ENCODE measurements around the gene SECISBP2L.
A peak's percentile ranks its signal among the peaks of the same experiment; 100 is the strongest.
"Not testable (repeated sequence)": the region's sequence is repeated elsewhere in the genome, so short reads cannot be mapped to it uniquely, and the experiment has no call there.

The SECISBP2L gene, protein sequence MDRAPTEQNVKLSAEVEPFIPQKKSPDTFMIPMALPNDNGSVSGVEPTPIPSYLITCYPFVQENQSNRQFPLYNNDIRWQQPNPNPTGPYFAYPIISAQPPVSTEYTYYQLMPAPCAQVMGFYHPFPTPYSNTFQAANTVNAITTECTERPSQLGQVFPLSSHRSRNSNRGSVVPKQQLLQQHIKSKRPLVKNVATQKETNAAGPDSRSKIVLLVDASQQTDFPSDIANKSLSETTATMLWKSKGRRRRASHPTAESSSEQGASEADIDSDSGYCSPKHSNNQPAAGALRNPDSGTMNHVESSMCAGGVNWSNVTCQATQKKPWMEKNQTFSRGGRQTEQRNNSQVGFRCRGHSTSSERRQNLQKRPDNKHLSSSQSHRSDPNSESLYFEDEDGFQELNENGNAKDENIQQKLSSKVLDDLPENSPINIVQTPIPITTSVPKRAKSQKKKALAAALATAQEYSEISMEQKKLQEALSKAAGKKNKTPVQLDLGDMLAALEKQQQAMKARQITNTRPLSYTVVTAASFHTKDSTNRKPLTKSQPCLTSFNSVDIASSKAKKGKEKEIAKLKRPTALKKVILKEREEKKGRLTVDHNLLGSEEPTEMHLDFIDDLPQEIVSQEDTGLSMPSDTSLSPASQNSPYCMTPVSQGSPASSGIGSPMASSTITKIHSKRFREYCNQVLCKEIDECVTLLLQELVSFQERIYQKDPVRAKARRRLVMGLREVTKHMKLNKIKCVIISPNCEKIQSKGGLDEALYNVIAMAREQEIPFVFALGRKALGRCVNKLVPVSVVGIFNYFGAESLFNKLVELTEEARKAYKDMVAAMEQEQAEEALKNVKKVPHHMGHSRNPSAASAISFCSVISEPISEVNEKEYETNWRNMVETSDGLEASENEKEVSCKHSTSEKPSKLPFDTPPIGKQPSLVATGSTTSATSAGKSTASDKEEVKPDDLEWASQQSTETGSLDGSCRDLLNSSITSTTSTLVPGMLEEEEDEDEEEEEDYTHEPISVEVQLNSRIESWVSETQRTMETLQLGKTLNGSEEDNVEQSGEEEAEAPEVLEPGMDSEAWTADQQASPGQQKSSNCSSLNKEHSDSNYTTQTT

GRCh38 chr15:49046220-49047102, at the start of gene SECISBP2L:
Gene SECISBP2L, minus strand, starts transcription at chr15:49046446. Its CDS starts 147 bp downstream, at chr15:49046299.
- DNase-seq (ENCODE audit: low spot score), result peak; percentile 94

DNA sequence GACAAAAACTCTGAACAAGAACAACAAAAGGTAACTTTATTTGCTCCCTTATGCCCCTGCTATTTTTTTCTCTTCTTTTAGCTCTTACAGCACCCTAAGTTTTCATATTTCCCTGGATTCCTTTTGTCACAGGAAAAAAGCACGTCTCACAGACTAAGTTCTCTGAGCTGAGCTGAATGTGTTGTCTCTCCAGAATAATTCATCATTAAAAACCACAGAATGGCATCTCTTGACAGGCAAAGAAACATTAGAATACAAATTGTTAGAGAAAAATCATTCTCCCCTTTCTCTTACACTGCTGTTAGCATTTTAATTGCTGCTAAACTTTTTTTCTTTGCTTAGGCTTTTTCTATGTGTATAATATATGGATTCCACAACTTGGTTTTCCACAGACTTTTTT, 48.7 kb upstream of the SECISBP2L start:
- no peak for DNase-seq (ENCODE audit: low spot score)

- no peak for DNase-seq (ENCODE audit: low spot score)
Observed at GRCh38 chr15:49093252-49094105, 47.2 kb upstream of the SECISBP2L start.

DNA sequence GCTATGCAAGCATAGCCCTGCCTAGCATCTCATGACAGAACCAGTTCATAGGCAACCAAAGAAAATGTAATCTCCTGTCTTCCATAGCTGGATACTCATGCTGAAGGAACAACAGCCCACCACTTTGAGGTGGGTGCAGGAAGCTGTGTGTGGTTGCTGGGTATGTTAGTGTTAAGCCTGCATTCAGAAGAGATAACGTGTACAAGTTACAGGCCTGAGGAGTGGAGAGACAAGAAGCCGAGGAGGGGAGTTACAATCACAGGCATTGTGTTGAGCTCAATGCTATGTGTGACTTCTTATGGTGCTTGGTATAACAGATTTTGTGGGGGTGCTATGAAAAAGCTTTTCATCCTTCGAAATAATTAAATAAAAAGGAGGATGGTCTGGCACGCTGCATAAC, 42.8 kb upstream of the SECISBP2L start:
- peak; percentile 72 for DNase-seq (ENCODE audit: low spot score)

DNA sequence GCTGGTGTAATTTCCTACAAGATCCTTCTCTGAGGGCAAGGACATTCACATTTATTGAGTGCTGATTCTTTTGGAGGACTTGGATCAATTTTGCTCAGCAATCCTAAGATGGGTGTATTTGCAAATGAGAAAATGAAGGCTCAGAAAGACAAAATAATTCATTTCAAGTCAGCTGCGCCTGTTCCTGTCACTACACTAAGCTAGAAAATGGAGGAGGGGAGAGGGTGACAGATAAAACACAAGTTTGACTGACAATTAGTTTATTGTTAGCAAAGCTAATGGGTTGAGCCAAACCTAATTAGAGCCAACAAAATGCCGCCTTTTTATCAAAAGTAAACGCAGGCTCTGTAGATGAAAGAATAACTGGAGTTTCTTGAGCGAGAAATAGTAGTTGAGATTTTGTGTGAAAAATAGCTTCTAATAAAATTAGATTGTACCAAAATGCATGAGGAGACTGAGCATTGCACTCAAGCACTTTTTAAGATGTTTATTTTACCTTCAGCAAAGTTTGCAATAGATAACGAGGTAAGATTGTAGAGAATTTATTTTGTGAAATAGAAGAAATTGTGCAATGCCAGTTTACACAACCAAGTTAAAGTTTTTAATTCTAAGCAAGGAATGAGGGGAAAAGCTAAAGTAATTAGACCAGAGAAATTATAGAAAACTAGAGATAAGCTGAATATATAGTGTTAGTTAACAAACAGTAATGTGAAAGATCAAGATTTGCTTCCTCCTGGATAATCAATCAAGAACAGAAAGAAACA, 39.6 kb upstream of the SECISBP2L start:
- DNase-seq (ENCODE audit: low spot score), result peak; percentile 60

GRCh38 chr15:49084285-49084570, 38.0 kb upstream of the SECISBP2L start:
- DNase-seq (ENCODE audit: low spot score), result no peak

DNA sequence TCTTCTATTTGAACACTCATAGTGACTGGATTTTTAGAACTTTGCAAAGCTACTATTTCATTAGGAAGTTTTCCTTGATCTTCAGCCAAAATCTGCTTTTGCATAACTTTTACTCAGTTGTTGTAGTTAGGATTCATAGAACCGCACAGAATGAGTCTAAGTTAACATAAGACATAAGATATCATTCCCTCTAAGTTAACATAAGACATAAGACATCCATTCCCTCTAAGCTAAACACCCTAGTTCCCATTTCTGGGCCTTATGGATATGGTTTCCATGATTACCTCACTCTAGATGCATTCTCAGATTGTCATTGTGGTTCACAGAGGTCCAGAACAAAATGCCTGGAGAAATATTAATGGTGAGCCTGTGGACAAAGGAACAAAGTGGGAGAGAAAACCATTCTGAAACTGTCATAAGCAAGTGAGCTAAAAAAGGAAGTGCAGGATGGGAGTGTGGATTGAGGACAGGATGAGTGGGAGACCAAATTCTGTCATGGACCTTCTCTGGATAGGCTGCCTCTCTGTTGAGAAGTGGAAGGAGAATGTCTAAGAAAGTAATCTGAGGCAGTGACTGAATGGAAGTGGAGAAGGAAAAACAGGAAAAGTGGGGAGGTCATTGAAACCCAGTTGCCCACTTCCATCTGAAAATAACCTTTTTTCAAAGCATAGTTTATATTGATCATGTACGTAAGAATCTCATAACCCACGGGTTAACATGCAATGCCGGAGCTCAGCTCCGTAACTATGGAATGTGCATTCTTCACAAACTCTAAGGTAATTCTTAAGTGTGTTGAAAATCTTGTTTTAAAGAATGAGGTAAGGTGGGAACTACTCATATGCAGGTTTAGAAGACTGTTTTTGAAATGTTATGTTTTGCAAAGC, 37.4 kb upstream of the SECISBP2L start:
- no peak for DNase-seq (ENCODE audit: low spot score)

- DNase-seq (ENCODE audit: low spot score), result no peak
Observed at GRCh38 chr15:49082960-49083359, 36.7 kb upstream of the SECISBP2L start.

GRCh38 chr15:49079340-49080039, 33.2 kb upstream of the SECISBP2L start:
- DNase-seq (ENCODE audit: low spot score), result no peak

DNA sequence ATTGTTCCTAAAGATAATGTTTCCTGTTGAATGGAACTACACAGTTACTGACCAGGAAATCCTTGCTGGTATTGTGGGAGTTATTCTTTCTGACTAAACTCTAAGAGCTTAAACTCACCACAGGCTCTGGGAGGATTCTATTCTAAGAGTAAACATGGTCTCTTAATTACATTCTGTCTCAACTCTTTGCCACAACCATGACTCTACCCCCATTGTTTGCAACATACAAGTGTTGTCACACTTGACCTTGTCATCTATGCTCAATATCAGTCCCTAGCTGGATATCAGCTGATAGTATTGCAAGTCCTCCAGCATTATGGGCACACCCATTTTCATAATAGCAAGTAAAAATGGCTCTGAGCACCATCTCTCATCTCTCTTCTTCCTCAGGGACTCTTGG, 29.6 kb upstream of the SECISBP2L start:
- no peak for DNase-seq (ENCODE audit: low spot score)

GRCh38 chr15:49074589-49075287, 28.5 kb upstream of the SECISBP2L start:
- not testable (repeated sequence) for DNase-seq (ENCODE audit: low spot score)

DNA sequence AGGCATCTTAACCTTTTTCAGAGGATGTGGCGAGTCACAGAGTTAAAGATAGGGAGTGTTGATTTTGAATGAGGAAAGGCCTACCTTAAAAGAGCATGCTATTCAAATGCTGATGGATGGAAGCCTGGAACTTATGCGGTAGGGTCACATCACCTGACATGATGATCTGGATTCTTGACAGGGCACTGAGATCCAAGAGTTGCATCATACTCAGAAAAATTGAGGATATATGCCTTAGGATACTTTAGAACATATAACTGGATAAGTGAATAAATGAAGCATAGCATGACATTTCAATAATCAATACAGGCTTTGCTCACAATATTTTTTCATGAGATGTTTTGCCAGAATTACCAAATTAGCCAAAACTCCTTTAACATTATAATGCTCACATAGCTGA, 20.1 kb upstream of the SECISBP2L start:
- DNase-seq (ENCODE audit: low spot score), result no peak

- no peak for DNase-seq (ENCODE audit: low spot score)
Observed at GRCh38 chr15:49064884-49065283, 18.6 kb upstream of the SECISBP2L start.

- DNase-seq (ENCODE audit: low spot score), result no peak
Observed at GRCh38 chr15:49064281-49064653, 18.0 kb upstream of the SECISBP2L start.

GRCh38 chr15:49063402-49064280, 17.4 kb upstream of the SECISBP2L start:
- DNase-seq (ENCODE audit: low spot score), result no peak

- DNase-seq (ENCODE audit: low spot score), result peak; percentile 20
Observed at GRCh38 chr15:49062900-49063299, 16.7 kb upstream of the SECISBP2L start.
